GM12872 (cell line): ENCODE data around the gene CA9.

ENCODE experiments used
- CTCF ChIP-seq: IDR thresholded peaks from 3 replicates; pipeline ENCODE4 v1.5.1; 2011; ENCODE audit warnings: low read depth, mild to moderate bottlenecking, low read length, moderate library complexity; ENCODE audit not compliant: insufficient read depth

CA9 gene

GRCh38 chr9:35706951-35707350 lies 33.2 kb downstream of the CA9 start:
- TF ChIP-seq CTCF, result no peak

- no peak for TF ChIP-seq CTCF
Observed at GRCh38 chr9:35708146-35708545, 34.4 kb downstream of the CA9 start.

GRCh38 chr9:35710818-35711500 lies 37.2 kb downstream of the CA9 start:
- TF ChIP-seq CTCF, result no peak

GRCh38 chr9:35711501-35712428 lies 38.0 kb downstream of the CA9 start:
- no peak for TF ChIP-seq CTCF

GRCh38 chr9:35712762-35713400 lies 39.2 kb downstream of the CA9 start:
- no peak for TF ChIP-seq CTCF

- TF ChIP-seq CTCF, result no peak
Observed at GRCh38 chr9:35713578-35713977, 39.9 kb downstream of the CA9 start.

- TF ChIP-seq CTCF, result no peak
Observed at GRCh38 chr9:35714123-35714522, 40.4 kb downstream of the CA9 start.
